NCI-H510A (cell line): ENCODE measurements around the gene TBL1X.
"Not testable (repeated sequence)": the region's sequence is repeated elsewhere in the genome, so short reads cannot be mapped to it uniquely, and the experiment has no call there.

Source experiments
- DNase-seq: peaks from one replicate; lab custom pipeline; 2025; lab: John Stamatoyannopoulos, UW

TBL1X gene

DNA sequence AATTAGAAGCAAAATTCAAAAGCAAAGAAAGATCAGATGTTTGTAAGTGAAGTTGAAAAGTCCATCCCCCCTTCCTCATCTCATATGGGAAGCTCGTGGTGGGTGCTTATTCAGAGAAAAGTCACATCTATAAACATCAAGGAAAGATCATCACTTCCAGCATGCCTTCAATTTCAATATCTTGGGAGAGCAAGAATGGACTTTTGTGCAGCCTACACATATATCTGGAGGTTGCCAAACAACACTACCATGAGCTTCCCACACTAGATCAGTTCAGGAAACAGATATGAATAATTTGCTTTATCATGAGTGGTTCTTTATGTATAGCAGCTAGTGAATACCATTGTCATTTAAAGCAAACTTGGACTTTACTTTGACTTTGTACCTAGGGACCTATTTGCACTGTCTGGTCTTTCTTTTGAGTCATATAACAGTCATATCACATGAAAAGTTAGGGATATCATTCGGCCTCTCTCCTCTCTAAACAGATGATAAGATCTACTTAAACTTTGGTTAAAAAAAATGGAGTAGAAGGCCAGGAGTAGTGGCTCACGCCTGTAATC is 5.6 kb upstream of the TBL1X start:
- DNase-seq, result no peak

DNA sequence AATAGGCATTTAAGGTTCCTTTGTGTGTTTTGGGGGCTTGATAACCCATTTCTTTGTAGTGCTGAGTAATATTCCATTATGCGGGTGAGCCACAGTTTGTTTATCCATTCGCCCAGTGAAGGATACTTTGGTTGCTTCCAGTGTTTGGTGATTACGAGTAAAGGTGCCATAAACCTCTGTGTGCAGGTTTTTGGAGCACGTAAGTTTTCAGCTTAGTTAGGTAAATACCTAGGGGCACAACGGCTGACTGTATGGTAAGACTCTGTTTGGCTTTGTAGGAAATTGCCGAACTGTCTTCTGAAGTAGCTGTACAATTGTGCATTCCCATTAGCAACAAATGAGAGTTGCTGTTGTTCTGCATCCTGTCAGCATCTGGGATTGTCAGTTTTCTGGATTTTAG is 3.8 kb upstream of the TBL1X start:
- no peak for DNase-seq

DNA sequence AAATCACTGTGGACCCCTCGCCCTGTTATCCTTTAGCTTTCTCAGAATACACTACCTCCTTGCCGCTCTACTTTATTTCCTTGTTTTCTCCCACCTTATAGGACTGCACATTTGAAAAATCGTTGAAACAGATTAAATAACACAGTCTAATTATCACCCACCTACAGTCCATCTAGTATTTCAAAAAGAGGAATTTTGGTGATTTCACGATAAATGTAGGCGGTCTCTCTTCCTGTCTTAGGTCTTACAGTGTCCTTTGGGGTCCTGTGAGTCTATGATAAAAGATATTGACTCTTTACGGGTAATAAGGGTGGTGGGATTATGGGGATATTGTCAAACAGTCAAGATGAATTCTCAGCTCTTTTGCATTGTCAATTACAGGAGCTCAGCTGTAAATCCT is 2.4 kb upstream of the TBL1X start:
- DNase-seq, result no peak

DNA sequence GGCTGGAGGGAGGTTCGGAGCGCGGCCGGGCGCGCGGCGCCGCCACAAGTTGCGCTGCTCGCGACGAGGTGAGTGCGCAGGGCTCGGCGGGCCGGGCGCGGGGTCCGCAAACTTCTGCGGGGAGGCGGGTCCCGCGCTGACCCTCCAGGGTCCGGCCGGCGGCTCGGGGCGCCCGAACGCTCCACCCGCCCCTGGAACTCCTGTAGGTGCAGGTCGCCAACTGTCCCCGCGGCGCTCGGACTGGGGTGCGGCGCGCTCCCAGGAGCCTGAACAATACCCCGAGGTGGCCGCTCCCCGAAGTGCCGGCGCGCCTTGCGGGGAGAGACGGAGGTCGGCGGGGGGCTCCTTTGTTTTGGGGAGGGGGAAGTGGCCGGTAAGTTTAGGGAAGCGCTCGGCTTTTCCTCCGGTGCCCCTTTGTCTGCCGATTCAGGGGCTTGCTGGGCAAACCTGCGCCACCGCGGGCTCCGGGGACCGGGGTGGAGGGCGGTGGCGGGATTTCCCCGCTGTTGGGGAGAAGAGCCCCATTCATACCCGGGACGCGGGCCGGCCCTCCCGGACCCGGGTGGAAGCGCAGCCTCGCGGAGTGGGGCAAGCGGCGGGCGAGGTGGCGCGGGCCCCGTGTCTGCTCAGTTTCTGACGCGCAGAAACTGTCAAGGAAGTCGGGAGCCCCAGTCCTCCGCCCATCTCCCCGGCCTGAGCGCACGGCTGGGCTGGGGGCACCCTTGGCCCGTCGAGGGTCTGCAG is 694 bp downstream of the TBL1X start:
- DNase-seq, result no peak

DNA sequence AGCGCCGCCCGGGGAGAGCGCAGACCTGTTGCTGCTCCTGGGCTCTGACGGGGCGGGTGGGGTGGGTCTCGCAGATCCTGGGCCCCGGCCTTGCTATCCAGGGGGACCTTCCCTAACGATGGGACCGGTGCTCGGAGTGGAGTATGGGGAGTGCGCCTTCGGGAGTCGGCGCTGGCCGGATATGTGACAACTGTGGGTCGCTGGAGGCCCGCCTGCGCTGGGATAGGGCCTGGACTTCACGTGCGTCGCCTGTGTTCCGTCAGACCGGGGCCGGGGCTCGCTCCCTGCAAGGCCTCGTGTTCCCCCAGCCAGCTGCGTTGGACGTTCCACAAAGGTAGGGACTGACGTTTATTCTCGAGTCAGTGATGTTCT is 1.3 kb downstream of the TBL1X start:
- DNase-seq, result no peak

DNA sequence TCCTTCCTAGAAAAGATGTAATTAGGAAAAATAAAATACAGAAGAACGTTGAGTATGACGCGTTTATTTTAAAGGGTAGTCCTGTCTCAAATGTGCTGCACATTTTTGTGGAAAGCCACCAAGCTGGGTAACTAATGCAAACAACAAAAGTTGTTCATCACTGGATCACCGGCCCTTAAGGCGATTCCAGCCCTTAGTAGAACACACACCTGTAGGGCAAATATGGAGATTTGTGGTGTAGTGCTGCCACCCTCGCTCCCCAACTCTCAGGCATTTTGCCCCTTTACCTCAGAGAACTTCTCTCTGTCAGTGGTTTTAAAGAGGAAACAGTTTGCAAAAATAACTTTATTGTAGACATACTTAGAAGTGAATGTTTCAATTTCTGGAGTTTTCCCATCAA is 1.9 kb downstream of the TBL1X start:
- no peak for DNase-seq

DNA sequence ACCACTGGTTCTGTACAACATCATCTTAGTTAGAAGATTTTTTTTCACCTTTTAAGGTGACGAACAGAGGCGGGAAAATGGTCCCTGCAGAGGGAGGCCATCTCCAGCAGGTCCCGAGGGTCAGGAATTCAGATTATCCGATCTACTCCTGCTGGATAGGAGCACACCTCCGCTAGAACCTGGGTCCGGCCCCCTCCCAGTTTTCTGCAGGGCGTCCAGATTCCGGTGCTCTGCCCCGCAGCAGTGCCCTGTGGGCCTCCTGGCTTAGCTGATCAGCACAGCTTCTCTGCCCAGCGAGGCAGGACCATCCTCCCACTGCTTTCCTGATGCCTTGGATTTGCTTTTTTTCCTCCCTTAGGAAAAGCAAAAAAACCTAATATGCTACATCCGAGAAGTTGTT is 2.3 kb downstream of the TBL1X start:
- no peak for DNase-seq

DNA sequence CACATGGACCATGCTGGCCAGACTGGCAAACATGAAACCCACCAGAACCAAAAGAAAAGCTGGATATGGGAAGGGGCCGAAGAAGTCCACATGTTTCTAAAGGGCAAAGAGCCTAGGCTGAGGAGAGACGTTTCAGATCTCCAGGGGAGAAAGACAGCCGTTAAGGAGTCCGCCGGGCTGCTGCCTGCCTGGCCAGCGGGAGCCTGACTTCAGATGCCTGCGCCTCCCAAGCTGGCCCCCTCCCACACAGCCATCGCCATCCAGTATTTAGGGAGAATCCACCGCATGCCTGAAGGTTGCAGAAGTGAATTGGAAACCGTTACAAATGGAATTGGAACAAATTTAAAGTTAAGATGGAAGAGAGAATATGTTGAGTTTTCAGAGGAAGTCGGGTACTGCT is 2.9 kb downstream of the TBL1X start:
- DNase-seq, result no peak

DNA sequence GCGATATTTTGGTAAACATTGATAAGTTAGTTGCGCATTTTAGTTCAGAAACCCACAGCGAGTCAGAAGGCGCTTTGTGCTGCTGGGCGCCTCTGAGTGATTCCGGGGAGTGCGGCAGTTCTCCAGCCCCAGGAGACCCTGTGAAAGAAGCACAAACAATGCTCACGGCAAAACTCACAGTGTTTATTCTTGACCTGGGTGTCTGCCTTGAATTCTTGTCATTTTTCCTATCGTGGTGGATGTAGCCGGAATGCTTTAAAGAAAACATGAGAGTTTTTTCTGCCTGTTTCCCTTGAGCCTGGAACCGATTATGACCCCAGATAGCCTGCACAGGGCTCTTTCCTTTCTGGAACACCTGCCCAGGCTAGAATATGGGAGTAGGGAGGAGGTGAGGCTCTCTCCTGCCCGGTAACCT is 6.7 kb downstream of the TBL1X start:
- no peak for DNase-seq

DNA sequence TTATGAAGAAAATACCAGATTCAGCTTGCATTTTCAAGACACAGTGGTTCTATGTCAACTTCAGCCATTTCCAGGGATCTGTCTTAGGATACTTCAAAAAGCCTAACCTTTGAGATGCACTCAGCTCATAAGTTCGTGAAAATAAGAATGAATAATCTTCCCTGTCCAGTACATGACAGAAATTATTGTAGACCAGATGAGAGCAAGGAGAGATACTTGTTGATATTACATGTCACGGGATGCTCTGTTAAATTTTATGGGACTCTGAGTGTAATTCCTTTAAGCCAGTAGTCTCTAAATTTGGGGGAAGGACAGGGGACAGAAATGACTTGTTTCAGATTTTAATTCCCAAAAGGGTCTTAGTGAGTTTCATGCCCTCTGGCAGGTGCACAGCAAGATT is 8.8 kb downstream of the TBL1X start:
- no peak for DNase-seq

DNA sequence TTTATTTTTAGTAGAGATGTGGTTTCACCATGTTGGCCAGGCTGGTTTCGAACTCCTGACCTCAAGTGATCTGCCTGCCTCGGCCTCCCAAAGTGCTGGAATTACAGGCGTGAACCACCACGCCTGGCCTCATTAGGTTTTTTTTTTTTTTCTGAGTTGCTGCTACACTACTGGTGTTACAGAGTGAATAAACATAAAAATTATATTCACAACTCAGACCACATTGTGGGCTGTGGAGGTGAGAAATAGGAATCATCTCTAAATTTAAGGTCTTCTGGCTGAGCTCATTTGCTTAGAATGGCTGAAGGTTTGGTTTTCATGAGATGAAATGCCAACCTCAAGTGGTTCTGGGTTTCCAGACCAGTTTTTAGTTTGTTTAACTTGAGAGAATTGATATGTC is 10.6 kb downstream of the TBL1X start:
- not testable (repeated sequence) for DNase-seq

DNA sequence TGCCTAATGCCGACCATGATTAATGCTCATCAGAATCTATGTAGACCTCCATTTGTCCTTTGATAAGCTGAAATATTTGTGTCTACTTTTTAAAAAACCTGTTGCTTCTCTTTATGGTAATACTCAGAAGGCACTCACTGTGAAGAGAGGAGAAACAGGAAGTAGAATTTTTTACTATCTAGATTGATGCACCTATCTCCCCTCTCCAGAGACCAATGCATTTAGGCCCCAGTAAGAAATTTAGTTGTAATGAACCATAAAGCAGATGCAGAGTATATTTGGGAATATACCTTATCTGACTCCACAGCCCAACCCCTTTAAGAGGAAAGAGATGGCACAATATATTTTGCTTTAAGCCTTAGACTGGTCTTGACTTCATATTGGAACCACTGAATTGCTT is 11.1 kb downstream of the TBL1X start:
- DNase-seq, result no peak

DNA sequence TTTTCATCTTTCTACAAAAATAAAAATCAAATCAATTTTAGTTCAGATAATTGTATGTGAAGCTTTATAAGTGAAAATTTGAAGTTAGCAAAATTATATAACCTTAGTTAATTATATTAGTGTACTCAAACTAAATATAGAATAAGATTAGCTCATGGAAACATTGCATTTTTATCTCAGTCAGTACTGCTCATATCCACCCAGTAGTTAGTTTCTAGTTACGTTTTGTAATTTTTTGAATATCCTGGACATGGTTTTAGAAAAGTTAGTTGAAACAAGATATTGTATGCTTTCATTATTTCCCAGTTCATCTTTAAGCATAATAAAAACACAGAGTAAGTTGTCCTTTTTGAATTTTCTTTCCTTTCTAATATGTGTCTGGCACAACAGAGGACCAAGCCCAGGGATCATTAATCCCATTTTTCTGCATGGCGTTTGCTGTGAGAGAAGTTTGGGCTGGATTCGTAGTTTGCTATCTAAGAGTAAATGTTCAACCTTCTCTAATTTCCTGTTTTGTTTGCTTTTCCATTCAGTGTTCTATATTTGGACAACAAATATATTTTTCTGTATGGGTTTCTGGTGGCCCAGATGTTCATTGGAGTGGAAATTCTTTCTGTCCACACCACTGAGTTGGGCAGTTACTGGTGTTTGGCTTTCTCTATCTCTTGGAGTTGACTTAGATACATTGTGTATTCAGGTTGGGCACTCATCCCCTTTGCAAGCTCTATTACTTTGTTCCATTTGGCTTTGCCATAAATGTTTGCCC is 12.1 kb downstream of the TBL1X start:
- no peak for DNase-seq

DNA sequence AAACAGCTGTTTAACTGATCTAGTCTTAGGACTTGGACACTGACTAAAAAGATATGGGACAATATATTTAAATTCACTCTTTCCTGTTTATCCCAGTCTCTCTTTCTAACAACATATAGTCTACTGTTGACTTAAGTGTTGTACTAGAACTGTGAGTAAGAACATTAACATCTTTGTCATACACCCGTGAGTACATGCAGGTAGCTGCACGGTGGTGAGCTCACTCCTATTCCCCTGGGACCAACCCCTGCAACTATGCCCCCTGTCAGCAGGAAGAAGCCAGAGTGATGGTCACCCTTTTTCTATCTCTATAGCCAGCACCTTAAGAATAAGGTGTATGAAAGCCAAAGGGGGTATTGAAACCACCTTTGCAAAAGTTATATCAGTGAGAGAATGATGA is 17.6 kb downstream of the TBL1X start:
- DNase-seq, result no peak

DNA sequence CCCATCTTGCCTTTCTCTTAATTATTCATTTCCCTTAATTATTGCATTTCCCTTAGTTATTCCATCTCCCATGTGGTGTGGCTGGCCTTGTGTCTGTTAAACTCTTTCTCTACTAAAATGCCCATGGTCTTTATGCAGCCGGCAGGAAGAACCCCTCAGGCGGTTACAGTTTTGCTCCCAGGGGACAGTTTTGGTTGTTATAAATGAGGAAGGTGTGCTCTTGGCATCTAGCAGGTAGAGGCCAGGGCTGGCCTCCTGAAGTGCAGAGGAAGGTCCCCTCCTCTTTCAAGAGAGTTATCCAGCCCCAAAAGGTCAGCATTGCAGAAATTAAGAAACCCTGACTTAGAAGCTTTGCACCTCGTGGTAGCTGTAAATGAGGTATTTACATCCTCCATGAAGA is 18.0 kb downstream of the TBL1X start:
- no peak for DNase-seq

DNA sequence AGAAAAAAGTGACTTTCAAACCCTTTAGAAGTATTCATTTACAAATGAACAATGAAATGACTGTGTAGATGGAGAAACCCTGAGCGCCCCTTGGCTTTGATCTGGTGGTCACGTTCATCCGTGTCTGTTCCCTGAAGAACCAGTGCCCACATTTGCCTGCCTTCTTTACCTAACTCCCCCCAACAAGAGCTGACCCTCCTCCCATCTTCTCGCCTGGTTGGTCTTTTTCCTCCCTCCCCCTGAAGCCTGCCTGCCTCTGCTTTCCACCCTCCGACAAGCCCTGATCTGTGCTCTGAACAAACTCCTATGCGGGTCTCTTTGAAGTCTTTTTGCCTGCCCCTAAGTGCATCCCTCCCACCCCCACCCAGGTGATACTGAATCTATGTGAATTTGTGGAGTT is 18.5 kb downstream of the TBL1X start:
- no peak for DNase-seq

DNA sequence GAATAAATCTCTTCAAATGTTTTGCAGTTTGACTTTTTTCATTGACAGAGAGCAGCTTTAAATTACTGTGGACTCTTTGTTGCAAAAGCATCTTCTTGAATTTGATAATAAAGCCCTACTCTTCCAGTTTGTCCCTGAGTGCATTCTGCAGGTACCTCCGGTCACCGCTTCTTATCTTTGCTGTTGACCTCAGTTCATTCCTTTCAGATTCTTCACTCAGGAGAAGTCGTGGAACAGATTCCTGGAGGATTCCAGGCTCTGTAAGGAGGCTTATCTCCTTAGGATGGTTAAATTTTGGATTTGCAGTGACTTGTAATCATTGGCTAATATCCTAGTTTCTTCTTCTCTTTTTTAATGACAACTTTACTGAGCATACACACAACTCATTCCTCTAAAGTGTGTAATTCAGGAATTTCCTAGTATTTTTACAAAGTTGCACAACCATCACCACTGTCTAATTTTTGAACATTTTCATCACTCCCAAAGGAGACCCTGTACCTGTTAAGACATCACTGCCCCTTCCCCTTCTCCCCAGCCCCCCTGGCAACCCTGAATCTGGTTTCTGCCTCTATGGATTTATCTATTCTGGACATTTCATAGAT is 22.0 kb downstream of the TBL1X start:
- DNase-seq, result no peak

DNA sequence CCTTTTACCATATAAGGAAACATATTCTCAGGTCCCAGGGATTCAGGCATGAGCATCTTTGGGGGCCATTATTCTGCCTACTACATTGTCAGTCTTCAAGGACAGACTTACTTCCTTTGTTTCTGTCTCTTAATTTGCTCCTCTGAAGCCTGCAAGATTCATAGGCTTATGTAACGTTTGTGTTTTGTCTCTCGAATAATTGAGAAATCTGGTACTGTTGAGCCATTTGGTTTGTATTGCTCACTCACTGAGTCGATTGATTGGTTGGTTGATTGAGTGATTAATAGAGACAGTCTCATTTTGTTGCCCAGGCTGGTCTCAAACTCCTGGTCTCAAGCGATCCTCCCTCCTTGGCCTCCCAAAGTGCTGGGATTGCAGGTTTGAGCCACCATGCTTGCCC is 23.7 kb downstream of the TBL1X start:
- DNase-seq, result no peak

DNA sequence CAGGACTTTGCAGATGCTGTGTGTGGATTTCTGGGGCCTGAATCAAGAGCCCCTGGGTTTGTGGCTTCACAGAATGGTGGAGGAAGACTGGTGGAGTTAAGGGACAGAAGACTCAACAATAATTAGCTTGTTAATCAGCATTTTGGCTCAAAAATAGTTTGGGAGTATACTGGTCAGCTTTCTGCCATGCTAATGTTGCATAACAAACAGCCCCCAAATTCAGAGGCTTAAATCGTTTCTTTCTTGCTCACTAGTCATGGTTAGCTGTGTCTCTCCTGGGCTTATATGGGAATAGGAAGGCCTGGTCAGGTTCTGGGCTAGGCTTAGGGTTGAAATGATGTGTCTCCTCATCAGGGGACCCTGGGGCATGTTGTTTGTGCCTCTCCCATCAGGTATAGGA is 24.4 kb downstream of the TBL1X start:
- DNase-seq, result no peak

DNA sequence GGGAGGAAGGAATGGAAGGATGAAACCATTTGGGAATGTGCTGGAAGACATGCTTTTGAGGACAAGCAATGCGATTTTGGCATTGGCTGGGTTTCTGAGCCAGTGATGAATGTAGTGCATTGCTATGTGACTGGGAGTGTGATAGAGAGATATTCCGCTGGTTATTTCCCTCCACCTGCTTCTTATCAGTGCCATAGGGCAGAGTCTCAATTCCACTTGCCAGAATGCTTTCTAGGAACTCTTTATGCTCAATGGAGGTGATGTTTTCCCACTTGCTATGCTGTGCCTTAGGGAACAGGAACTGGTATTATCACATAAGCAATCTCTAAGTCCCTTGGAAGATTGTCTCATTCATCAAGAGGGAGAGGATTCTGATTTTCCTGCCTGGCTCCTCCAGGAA is 28.0 kb downstream of the TBL1X start:
- DNase-seq, result no peak

DNA sequence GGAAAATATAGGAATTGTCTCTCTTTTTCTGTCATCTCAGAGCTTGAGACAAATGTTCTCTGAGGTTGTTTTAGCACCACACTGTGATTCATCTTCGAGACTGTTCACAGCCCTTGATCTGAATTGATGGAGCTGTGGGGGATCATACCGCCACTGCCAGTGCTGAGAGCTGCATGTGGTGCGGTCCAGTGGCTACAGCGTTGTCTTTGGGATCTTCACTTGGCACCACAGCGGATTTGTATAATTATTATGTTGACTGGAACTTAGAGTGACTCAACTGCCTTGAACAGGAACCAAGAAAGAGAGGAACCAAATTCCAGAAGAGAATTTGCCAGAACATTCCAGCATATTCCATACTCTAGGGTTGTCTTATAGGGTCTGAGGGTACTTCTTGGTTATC is 29.1 kb downstream of the TBL1X start:
- no peak for DNase-seq

DNA sequence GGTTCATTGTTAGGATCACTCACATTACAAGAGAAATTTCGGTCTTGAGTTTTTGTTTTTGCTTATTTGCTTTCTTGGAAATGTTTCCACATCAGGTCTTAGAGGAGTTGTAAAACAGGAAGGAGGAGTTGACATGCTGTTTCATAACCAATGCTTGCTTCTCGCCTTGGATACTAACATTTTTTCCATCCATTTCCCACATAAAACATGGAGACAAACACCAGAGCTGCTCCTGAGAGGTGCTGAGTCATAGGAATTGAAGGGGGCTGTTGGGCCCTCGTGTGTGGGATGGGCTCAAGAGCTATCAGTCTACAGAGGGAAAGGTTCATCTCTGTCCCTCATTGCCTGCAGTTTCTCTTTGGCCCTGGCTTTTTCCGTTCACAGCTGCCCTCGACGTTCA is 29.9 kb downstream of the TBL1X start:
- DNase-seq, result no peak

DNA sequence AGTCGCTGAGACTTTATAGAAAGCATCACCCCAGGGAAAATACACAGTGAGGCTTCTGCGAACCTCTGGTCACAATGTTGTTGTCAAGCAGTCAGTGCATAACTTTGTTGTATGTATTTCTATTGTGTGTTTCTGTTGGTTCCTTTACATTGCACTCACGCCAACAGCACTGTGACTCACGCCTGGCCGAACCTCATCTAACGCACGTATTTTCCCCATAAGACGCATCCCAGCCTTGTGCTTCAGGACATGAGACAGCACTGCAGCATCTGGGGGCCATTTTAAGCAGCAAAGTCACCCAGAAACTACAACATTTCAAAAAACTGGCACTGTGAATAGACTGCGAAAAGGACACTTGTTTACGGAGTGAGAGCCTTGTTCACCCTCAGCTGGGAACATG is 30.6 kb downstream of the TBL1X start:
- DNase-seq, result no peak
